Superior temporal gyrus (tissue), 1 donor: ENCODE data around the gene THADA.

ENCODE experiments used
- DNase-seq: peaks from one replicate; pipeline ENCODE4 v3.0.0-alpha.2; 2016; ENCODE audit errors: extremely low spot score

THADA gene

DNA sequence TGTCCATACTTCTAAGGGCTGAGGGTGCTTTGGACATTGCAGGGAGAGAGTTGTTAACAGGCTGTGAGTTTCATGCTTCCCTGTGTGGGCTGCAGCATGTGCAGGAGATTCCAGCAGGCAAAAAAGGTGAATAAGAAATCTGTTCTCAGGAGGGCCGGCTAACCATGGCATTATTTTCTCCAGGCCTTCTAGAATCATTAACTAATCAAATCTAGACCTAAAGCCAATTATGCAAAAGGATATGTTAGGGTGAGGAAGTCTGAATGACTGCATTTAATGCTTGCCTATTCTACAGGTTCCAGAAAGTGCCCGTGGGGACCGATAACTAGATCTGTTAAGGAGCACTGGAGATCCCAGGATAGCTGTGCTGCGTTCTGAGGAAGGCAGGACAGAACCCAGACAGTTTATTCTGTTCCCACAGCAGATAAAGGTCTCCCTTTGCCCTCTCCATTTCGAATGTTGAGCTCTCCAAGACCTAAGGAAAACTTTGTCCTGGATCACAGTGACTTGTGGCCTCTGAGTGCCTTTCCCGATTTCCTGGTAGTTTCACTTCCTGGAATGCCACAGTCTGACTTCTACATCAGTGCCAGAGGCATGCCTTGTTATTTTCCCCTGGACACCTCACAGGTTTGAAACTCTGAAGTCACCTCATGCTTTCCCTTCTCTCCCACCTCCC is 319.4 kb downstream of the THADA start:
- DNase-seq = no peak

DNA sequence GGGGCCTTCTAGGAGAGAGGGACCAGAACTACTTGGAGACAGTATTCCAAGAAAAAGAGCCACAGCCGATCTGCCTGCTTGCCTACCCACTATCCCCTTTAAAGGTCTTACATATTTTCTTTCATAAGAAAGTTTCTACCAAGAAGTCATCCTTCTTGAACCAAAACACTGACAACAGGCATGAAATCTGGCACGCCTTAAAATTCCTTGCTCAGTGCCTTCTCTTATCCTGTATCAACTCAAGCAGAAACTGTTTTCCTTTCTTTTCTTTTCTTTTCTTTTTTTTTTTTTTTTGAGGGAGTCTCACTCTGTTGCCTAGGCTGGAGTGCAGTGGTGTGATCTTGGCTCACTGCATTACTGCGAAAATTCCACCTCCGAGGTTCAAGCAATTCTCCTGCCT is 321.1 kb downstream of the THADA start:
- no peak for DNase-seq

DNA sequence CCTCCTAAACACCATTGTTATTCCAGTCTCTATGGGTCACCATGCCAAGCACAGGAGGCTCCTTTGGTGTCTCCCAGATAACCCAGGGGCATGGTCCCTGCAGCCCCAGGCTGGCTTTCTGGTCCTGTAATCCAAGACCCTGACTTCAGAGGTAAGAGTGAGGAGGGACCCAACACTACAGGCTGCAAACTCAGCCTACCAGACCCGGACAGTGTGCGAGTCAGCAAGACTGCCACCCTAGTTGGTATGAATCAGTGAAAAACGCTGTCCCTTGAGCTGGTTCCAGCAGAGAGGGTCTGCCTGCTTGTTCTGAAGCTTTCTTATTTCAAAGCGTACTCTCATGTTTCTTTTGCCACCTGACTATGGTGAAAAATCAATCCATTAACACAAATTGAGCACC is 321.8 kb downstream of the THADA start:
- DNase-seq = no peak

DNA sequence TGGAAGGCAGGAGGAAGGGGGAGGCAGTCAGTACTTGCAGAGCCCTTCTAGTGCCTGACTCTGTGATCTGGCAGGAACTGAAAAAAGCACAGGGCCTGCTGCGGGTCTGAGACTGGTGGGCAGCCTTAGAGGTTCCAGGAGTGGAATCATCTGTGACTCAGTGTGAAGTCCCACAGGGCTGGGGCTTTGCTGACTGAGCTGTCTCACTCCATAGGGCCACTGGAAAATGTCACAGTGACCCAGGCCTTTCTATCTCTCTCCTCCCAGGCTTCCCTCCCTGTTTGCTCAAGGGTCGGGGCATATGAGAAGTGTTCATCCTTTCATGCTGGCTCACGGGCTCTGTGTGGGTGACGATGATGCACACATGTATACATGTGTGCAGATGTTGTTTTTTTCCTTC is 322.3 kb downstream of the THADA start:
- no peak for DNase-seq

DNA sequence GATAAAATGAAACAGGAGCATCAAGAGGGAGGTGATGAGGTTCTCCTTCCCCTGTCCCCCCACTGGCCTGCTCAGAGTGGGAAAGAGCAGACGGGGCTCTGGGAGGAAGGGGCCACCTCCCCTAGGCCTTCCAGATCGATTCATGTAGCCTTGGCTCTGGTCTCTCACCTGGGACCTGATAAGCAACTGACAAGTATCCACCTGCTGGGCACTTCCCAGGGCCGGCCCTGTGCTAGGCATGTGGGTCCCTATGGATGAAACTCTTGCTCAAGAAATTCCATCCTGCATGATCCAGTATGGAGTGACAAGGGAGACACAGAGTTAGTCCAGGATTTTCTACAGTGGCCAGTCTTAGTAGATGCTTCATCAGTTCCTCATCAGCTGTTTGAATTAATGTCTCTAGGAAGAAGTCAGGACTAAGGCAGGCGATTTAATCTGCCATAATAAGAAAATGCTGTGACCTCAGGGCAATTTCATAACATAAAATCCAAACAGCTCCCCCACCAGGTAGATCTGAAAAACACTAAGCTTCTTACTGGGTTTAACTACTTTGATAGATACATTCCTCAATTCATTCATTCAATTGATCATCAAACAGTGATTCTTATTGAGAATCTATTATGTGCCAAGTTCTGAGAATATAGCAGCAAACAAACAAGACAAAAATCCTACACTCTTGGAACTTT is 324.8 kb downstream of the THADA start:
- no peak for DNase-seq

DNA sequence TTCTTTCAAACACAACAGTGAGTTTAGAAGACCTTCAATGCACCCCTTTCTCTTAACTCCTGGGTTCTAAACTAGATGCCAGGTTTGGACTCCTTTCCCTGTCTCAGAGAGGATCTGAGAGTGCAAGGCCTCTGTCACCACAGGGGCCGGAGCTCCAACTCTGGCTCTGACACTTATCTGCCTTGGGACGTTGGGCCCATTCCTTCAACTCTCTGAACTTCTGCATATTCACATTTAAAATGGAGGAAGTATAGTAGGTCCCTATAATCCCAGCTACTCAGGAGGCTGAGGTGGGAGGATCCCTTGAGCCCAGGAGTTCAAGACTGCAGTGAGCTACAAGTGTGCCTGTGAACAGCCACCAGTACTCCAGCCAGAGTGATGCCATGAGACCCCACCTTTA is 325.4 kb downstream of the THADA start:
- DNase-seq = no peak

DNA sequence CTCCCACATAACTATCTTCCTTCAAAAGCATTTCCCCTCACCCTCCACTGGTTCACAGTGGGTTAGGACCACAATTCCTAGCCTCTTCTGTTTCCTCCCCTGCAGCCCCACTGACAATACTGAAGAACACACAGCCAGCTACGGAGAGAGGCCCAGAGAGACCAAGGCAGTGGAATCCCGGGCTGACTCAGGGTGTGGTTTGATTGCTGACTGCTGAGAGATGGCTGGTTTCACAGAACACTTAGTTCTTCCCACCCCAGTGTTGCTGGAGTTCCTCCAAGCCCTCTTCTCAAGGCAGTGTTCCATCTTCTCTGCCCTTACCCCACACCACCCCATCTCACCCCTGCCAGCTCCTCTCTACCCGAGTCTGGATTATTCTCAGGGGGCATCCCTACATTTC is 326.1 kb downstream of the THADA start:
- DNase-seq = no peak

DNA sequence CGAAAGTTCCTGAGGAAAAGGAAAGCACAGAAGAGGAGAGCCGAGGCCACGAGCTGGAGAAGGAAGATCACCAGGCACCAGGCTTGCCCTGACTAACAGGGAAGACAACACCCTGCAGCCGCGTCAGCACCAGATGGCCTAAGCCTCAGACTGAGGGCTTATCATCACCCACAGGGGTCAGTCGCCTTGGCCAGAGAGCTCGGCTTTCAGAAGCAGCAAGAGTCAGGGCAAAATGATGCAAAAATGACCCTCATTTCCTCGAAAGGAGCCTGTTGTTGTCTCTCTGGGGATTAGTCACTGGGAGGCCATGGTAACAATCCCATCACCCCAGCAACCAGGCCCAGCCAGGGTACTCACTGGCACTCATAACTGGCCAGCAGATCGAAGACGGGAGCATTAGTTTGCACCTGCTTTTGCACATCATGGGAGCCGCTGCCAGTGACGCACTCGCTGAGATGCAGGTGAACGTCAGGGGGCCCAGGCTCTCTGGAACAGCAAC is 326.7 kb downstream of the THADA start:
- no peak for DNase-seq

DNA sequence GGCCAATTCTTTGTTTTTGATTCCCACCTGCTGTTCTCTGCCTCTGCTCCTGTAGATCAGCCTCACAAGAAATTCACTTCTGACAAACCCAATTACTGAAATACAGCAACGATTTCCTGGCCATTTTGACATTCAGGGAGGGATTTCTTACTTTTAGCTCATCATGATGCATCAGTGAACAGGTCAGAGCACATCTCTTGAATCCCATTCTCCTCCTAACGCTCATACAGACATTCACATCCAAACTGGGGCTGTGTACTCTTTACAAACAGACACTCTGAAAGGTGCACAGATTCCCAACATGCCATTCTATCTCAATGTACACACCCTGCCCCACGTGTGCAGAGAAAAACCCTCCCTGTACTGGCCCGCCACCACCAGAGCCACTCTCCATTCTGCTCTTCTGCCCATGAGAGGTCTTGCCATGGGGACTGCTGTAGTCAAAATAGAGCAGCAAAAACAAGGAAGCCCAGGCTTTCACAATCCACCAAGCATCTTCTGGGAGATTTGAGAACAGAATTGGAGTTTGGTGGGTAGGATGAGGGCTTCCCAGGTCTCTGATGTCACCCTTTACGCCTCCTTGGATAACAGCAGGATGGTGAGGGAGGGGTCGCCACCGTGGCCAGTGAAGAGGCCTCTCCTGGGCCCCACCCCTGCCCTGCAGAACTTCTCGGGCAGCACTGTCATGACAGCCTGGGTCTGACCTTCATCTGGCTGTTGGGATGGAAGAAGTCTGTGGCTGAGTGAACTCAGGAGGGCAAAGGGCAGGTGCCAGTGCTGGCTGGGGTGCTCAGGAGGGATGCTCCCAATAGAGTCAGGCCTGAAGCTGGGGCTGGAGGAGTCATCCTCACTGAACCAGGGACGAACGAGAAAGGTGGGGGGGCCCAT is 327.5 kb downstream of the THADA start:
- DNase-seq = no peak

DNA sequence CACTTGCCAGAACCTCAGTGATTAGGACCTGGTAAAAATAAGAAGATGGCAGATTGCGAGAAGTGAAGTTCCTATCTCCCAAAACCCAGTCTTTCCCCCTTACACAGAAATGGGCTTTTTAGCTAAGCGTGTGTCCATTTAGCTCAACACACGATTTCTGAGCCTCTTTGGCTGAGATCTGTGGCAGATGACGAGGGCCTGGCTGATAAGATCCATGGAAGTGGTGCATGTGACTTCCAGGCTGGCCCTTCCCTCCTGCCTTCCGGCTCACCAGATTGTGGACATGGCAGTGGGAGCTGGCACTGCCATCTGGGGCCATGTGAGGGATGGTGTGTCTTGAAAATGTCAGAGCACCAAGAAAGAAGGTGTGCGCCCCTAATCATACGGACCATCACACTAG is 328.5 kb downstream of the THADA start:
- no peak for DNase-seq

DNA sequence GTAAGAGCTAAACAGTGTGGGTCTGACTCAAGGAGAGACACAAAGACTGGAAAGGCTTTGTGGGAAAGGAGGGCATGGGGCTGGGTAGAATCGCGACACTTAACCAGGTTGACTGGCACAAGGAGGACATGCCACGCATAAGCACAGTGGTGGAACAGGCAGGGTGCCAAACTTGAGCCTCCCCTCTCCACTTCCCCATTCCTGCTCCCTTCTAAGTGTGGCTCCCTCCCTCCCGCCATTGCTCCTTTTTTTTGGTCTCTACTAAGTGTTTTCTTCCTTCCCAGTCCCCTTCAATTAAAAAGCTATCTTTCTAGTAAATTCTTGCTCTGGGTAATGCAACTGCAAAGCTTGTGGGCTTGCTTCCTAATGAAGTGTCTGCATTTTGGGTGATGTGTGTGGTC is 329.1 kb downstream of the THADA start:
- no peak for DNase-seq

DNA sequence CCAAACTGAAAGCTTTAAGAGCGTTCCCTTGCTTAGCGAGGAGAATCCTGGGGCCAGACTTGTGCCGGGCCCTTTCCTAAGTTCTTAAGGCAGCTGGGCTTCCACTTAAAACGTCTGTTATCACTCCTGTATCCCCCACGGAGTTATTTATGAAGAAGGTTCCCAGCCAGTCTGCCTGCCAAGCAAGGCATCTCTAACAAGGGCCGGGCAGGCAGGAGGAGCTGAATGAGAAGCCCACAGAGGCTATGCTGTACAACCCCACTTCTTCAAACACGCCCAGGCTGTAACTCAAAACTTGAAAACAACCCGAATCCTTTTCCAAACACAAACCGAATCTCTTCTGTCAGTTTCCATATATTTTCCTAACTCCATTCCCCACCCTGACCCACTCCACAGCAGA is 330.4 kb downstream of the THADA start:
- DNase-seq = no peak

DNA sequence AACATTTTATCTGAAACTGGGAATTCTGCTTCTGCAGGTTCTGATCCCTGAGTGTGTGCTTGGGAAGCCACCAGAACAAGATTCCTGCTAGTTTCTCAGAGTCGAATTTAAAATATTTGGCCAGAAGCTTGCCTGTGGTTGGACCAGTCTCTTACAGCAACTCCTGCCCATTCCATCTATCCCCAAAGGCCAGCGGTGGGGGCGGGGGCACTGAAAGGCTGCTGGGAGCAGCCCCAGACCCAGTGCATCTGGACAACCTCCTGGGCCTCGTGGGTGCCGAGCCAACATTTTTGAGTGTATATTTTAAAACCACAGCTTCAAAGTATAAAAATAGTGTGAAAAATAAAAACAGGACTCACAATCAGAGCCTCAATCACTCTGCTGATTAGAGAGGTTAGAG is 330.8 kb downstream of the THADA start:
- DNase-seq = no peak

DNA sequence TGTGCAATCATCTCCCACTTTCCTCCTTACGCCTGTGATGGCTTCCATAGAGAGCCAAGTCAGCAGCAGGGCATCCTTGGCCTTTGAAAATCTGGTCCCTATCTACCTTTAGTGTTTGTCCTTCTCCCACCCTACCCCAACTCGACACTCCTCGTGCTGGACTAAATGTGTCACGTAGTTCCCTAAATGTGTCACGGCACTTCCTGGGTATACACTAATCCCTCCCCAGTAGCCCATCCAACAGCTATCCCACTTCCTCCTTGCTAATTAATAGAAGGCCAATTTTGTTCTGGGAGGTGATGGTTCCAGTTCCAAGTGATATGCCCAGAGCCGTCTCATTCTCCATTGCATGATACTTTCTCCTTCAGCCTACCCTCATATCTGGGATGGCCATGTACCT is 332.9 kb downstream of the THADA start:
- no peak for DNase-seq

DNA sequence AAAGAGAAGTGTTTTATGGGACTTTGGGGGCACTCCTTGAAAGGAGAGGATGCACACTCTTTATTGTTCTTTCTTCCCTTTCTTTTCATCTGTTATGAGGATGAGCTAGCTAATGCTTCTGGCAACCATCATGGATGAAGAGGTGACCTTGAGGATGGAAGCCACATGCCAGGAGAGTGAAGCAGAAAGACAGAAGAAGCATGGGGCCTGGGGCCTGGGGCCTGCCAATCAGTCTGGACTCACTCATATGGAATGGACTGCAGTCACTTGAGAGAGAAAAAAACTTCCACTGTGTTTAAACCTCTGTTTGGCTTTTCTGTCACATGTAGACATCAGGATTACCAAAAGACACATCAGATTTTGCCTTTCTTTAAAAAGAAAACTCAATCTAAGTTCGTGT is 333.6 kb downstream of the THADA start:
- no peak for DNase-seq

DNA sequence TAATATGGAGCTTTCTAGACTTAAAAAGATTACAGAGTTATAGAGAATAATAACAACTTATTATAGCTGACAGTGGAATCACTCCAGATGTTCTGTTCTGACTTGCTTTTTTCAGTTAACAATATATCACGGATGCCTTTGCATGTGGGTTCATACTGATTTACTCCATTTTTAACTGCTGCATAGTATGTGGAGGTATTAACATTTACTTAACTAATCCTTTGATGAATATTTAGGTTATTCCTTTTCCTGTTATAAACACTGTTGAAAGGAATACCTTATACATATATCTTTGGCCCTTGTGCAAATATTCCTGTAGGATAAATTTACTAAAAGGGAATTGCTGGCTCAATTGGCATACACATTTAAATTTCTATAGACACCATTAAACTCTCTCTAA is 336.3 kb downstream of the THADA start:
- no peak for DNase-seq

DNA sequence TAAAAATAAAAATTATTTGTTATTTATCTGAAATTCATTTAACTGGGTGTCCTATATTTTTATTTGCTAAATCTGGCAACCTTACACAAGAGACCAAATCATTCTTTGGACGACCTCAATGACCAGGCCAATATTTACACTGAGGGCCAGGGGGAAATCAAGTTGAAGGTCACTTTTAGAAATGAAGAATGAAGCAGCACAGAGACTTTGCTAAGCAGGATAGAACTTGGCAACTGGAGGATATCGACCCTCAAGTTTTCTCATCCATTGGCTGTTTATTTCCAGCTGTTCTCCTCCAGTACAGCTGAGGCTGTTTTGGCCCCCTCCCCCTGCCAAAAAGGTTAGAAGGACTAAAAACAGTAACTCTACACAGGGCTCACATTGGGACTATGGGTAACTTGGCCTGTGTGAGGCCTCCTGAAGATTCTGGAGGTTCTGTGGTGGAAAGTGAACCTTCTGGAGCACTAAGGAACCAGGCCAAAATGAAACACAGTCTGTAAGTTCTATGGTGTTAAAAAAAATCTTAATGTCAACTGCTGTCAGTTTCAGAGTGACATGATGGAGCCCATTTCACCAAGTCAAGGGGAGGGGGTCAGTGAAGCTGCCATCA is 337.2 kb downstream of the THADA start:
- DNase-seq = no peak

DNA sequence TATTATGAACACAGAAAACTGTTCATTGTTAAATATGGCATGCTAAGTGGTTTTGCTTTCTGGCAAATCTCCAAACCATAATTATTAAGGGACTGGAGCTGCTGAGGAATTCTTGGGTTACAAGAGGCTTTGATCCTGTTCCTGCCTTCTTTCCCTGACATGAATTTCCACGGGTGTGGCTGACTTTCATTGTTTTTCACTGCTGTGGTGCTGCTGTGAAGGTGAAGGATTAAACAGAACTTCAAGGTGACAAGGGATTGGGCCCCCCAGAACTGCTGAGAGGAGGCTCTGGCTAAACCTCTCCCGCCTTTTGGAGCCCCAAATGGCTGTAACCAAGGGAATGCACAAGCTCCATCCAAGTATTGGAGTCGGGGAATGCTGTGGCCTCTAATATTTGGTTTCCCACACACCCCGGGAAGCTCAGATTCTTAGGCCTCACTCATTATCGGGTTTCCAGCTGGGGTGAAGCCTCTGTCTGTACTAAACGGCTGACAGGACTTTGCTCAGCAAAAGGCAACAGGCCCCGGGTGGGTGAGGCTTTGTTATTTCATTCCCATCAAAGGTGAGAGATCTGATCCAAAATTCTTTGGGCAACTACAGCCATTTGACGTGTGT is 340.4 kb downstream of the THADA start:
- DNase-seq = no peak

DNA sequence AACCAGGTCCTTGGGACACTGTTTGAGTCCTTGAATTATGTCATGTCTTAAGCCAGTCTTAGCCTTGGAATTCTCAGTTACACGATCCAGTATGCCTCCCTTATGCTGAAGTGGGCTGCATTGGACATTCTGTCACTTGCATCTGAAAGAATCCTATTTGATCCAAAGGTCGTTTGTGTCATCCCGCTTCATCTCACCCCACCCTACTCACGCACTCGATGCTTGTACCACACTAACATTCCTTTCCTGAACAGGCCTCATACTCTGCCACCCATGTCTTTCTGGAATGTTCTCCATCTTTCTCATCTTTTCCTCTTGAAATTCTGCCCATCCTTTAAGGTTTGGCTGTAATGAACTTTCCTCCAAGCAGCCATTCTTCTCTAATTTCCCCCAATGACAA is 341.5 kb downstream of the THADA start:
- no peak for DNase-seq

DNA sequence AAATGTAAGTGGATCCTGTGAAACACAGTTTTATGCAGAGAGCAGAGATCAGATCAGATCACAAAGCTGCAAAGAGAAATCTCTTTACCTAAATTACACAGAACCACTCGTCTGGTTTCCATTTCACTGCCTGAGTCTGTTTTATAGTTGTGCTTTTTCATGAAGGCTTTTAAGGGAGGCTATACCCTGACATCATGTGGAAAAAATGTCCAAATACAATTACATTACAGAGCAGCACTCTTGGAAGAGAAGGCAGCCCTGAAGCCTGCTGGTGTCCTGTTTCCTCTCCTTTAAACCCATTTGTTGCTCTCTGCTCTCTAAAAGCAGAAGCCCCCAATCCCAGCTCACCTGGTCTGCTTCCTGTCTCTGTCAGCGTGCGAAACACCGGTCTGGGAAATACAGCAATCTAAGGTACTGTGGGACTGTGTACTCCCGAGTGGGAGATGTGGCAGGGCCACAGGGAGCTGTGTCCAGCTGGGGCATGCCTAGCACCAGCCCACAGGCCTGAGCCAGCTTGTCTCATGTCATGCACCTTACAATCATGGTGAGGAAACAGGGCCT is 344.6 kb downstream of the THADA start:
- DNase-seq = no peak

DNA sequence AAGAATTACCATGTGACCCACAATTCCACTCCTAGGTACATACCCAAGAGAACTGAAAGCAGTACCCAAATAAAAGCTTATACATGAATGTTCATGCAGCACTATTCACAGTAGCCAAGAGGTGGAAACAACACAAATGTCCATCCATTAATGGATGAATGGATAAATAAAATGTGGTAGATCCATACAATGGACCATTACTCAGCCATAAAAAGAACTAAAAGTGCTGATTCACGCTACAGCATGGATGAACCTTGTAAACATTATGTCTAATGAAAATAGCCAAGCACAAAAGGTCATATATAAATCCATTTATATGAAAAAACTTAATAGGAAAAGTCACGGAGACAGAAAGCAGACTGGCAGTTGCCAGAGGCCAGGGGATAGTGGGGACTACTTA is 345.8 kb downstream of the THADA start:
- no peak for DNase-seq
